Hematopoietic multipotent progenitor cell treated with erythropoietin and hydrocortisone succinate and interleukin-3 and kit ligand, for 15 days (in vitro differentiated cells): ENCODE results near the gene DPYD.

Source experiments
- DNase-seq: peaks from one replicate; pipeline ENCODE4 v3.0.0-alpha.2; 2015; ENCODE audit warnings: low spot score

DPYD gene

DNA sequence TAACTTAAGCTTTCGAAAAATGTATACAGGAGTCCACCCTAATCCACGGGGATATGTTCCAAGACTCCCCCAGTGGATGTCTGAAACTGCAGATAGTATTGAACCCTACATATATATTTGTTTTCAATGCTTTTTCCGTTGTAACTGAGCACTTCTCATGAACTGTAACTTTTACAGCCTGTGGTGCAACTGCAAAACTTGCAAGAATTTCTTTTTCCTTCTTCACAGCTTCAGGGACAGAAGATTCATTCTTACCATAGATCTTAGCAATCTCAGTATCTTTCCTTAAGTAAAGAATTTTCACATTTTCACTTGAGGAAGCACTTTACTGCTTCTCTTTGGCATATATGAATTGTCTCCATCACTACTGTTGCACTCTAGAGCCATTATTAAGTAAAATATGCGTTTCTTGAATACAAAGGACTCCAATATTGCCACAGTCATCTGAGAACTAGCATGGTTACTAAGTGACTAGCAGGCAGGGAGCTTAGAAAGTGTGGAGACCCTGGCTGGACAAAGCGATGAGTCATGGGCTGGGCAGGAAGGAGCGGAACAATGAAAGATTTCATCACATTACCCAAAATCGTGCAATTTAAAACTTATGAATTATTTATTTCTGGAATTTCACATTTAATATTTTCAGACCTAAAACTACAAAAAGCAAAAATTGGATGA lies 14.1 kb downstream of the DPYD start:
- DNase-seq = no peak

DNA sequence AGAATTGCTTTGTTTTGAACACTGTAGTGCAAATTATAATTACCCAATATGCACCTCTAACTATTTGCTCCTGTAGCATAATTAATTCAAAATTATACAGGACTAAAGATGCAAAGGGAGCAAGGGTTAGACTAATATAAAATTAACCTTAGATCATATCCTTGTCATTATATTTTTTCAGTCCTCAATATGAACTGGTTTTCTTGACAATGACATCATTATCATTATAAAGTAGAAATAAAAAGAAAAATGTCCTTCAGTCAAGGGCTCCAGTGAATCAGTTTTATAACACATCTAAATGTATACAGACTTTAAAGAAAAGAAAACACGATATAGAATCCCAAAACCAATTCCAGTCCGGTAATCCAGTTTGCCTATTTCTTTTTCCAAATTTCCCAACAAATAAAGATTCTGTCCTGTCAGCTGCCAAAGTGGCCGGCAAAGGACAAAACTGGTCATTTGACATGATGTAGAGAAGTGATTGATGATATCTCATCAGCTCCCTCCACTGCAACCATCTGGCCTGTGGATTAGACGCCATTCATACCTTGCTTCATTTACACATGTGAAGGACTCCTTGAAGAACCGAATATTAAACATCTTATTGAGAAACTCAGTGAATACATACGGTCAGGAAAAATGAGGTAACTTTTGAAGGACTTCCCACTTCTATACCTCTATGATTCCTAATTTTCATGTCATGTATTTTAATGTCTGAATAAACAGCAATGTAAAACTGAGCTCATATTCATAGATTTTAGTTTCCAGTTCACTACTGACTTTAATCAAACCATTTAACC lies 15.5 kb downstream of the DPYD start:
- DNase-seq = no peak

DNA sequence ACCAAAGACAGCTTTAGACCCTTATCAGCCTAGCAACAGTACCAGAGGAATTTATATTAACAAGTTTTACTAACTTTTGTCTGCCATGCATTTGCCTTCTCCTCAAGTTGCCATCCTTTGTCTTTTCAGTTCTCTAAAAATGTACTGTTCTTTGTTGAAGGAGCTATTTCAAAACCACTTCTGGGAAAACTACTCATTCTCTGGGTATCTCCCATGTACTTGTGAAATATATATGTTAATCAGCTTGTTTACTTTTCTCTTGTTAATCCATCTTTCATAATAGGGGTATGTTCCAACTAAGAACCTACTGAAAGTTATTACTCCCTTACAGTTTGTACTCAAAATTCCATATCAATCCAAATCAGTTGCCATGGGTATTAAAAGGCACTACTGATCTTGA lies 16.3 kb downstream of the DPYD start:
- DNase-seq = no peak

DNA sequence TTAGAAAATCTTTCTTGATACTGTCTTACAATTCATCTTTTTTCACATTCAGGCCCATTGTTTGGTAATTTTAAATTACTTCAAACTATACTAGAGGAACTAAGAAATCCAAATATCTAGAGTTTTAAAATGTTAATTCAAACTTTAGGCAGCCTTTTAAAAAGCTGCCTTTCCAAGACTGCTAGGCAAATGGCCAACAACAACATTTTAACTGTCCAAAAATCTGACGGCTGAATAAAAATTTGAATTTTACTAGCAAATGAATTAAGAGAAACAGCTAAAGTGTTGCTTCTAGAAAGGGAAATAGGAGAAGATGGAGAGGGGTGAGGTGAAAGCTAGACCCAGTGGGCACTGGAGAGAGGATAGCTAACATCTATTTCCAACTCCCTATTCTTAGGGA lies 17.2 kb downstream of the DPYD start:
- DNase-seq = no peak

DNA sequence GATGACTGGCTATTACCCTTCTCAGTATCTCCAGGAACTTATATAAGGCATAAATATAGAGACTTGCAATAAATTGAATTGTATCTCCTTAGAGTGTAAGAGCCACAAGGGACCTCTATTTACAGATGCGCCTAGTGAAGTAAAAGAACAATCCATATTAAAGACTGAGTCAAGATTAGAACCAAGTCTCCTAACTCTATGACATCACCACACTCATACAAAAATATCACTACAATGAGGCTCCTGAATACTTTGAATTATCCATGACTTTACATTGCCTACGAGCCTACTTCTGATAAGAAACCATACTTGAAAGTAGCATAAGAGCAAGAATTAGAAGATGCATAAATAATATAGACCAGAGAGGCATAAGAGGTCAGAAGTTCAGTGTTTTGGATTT lies 18.8 kb downstream of the DPYD start:
- no peak for DNase-seq

DNA sequence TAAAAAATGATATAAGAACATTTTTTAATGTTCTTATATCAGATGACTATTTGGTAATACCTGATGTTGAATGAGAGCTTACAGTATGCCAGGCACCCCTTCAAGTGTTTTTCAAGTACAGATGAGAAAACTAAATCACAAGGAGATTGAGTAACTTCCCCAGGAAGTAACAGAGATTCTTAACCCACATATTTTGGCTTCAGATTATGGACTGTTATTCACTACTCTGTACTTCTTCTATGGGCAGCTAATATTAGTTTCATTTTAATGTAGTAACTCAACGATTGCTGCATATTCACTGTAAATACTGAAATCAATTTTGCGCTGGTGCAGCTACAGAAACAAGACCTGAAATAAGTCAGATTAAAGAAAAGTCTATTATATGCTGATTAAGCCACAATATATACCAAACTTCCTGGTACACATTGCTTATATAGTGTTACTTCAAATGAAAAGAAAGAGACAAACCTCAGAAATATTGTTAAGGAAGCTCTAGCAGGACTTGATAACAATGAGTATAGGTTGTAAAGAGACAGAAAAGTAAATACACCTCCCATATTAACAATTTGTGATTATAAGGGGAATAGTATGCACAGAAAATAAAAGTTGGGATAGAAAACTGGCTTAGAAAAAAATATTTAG lies 19.7 kb downstream of the DPYD start:
- no peak for DNase-seq

DNA sequence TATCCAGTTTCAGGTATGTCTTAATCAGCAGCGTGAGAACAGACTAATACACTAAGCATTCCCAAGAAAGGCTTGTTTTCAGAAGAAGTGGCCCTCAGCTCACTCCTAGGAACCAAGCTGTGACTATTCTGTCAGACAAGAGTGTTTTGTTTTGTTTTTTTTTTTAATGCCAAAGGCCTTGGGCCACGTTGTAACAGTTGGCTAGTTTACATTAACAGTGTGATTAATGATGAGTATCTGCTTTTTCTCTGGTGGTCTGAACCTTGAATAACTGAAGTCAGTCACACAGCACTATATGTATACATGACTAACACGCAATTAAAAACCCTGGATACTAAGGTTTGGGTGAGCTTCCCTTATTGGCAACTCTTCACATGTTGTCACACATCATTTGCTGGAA lies 21.9 kb downstream of the DPYD start:
- DNase-seq = no peak

DNA sequence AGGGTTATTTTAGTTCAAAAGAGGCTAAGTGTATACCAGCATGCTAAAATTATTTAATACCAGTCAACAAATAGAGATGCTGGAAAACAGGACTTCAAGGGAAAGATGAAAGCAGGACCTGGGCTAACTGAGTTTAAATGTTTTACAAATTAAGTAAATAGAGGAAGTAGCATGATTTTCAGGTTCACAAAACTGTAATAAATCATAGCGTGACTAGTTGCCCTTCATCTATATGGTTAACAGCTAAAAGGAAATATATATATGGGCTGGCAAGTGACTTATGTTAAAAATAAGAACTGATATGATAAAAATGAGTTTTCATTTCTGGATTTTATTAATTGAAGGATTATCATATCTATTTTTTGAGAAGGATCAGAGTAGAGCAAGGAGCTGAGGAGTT lies 25.6 kb downstream of the DPYD start:
- DNase-seq = no peak

DNA sequence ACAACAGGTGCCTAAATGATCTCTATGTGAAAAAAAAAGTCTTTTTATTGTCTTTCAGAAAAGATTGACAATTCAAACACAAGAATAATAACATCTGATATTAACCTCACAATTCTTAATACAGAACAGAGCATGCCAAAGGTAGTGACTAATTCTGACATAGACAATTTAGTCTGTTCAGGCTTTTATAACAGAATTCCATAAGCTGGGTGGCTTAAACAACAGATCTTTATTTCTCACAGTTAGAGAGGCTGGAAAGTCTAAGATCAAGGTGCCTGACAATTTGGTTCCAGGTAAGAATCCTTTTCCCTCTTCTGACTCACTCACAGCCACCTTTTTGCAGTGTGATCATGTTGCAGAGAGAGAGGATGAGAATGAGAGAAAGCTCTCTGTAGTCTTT lies 27.0 kb downstream of the DPYD start:
- DNase-seq = no peak

DNA sequence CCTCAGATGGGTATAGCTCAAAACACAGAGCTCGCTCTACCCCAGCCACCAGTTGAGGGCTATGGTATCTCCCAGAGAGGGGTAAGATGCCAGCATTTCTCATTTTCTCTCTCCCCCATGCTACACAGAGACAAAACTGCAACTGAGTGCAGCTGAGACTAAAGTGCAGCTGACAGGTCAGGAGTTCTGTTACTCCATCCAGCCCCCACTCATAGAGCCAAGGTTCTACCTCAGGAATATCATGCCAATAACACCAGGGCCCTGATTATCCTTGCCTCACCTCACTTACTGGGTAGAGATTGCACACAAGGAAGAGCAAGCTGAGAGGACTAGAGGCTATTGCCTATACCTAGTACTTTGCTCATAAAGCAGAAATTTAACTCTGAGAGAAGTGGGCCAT lies 34.6 kb downstream of the DPYD start:
- no peak for DNase-seq

DNA sequence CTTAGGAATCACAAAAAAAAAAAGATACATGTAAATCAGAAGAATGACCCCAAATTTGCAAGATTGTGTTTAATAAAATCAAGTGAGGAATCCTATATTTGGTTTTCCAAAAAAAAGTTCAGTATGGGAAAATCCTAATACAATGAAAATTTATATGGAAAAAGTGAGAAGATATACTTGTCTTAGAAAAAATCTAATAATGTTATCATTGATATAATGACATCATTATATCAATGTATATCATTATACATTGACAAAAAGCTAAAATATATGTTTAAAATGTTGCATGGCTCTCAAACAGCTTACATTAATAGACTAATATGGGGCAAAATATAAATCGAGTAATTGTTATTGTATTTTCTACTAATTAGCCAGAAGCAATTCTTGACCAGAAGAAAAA lies 37.0 kb downstream of the DPYD start:
- DNase-seq = no peak

DNA sequence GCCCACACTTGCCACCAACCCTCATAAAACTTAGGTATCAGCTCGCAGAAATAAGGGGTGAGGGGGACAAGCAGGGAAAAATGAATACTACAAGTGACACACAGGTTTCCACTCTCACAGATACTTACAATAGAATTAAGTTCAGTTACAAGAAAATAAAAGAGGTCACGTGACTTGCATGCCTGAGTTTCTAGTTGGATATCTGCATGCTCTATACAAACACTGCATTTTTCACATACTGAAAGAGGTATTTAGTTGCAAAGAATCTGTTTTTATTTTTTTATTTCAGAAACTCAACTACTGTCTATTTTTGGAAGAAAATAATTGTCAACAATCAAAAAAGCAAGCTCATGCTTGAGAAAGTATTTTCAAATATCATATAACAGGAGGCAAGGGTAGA lies 43.5 kb downstream of the DPYD start:
- DNase-seq = no peak

DNA sequence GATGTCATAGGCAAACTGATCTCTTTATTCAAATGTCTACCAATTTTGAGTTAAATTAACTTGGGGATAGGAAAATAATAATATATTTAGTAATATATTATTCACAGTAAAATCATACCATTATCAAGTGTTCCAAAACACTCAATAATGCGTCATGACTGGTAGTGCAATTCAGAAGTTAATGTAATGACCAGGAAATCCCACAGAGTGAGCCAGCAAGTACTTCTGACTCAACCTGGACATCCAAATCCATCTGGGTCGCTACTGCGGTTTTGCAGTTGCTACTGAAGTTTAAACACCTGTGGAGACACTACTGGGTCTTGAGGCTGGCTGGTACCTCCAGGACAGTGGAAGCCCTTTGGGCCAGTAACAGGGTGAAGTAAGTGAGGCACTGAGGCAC lies 44.8 kb downstream of the DPYD start:
- no peak for DNase-seq

DNA sequence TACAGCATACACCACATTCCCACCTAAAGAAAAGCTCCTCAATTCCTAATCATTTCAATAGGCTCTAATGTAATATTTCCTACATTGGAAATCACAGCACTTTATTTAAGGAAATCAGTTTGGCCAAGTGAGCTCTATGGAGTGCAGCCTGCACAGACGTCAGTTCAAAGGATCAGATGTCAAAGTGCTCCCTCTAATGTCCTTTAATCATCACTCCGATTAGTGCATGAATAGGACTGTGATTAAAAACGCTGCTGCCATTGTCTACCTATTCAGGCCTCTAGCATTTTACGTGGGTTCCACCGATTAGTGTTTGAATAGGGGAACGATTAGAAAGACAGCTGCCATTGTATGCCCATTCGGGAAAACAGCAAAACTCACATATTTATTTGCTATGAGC lies 50.2 kb downstream of the DPYD start:
- DNase-seq = no peak

DNA sequence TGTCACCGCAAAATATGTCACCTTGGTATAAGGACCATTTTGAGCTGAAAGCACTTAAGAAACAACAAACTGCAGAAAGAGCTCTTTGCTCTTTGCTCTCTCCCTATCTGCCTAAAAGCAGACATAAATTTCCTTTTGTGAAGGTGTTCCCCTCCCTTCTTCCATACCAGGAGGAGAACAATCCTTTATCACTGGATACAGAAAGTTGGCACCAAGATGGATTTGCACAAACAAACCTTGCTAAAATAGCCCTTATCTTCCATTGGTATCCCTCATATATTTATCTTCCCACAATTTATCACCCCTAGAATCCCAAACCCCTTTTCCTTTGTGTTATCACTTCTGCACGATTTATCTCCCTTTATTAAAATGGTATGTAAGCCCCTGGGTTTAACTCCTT lies 51.4 kb downstream of the DPYD start:
- DNase-seq = no peak

DNA sequence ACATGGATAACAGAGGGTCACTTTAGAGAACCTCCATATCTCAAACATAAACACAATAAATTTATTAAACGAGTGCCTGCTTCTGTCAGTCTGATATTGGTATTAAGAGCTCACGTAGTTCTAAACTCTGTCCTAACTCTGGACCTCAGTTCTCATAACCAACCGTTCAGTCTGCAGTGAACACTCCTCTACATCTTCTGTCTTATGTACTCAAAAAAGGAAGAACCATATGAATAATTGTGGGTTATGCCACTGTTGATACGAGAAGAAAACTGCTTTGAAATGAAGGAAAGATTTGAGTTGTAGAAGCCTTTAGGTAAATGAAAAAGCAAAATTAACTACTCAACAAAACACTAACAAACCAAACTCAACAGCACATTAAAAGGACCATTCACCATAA lies 53.7 kb downstream of the DPYD start:
- DNase-seq = no peak

DNA sequence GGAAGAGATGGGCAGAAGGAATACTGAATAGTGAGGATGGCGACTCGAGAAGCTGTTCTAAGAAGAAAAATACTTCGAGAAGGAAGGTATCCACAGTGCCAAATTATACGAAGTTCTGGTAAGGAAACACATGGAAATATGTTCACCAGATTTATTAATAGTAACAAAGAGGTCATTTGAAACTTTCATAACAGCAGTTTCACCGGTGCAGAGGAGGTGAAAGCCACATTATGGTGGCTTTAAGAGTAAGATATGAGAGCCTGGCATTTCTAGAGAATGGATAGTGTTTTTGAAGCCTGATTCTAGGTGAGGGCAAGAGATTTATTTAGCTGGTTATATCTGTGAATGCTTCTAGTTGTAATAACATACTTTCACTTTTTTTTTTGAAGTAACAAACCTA lies 56.2 kb downstream of the DPYD start:
- no peak for DNase-seq

DNA sequence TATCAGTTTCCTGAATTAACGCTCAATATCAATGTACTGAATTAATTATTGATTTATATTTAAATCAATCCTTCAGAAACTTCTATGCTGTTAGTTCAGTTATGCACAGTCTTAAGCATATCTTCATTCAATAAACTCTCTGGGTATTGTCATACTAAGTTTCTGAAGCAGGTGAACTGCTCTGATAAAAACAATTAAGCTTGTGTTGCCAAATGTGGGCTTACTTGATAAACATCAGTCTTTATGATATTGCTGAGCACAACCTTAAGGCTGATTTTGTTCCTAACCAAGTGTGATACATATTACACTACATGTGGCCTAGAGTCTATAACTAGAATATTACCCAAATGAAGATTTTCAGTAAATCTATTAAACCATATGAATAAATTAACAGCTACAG lies 67.6 kb downstream of the DPYD start:
- no peak for DNase-seq

DNA sequence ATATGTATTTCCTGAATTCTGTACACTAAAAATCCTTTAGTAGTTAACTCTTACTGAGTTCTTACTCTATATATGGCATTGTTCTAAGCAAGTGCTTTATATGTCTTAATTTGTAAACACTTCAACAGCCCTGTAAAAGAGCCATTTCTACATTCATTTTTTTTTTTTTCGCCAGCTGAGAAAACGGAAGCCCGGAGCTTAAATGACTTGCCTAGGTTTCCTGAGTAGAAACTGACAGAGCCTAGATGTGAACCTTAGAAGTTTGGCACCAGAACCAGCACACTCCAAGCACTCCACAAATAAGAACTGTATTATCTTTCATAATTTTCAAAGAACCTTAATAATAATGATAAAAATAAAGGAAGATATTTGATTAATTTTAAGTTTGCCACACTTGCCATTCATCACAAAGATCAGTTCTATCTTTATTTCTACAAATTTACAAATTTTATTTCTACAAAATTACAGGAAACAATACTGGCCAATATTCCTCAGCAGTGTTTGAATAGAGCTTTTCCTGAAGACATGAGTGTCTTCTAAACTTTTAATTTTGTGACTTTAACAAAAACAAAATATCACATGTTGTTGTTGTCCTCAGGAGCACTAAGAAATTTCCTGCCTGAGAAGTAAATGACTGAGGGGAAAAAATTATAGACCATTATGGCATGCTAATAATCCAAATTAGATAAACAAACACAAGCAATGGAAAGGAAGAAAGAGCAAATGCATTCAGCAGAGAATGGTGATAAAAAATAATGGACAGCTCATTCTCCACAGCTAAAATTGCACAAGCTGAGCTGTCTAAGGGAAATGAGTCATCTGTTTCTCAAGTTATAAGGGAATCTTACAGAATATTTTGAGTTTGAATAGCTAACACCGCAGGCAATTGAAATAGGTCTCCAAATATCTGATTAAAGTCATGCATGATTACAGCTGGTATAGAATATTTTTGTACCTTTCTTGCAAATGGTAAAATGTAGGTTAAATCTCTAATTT lies 71.2 kb downstream of the DPYD start:
- DNase-seq = no peak

DNA sequence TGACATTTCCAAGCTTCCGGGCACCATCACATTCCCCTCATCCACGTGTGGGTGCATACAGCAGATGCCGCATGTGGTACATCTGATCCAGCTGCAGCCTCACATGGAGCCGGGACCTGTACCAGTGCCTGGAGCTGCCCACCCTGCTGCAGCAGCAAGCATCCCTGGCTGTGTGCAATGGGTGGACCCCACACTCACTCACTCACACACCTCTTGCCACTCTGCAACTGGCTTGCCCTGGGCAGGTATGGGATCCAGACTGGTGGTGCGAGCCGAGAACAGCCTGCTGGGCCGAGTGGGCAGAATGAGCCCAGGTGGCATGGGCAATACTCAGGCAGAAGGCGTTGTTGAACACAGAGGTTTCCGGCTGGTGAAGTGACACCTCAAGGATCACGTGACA lies 75.0 kb downstream of the DPYD start:
- DNase-seq = no peak

DNA sequence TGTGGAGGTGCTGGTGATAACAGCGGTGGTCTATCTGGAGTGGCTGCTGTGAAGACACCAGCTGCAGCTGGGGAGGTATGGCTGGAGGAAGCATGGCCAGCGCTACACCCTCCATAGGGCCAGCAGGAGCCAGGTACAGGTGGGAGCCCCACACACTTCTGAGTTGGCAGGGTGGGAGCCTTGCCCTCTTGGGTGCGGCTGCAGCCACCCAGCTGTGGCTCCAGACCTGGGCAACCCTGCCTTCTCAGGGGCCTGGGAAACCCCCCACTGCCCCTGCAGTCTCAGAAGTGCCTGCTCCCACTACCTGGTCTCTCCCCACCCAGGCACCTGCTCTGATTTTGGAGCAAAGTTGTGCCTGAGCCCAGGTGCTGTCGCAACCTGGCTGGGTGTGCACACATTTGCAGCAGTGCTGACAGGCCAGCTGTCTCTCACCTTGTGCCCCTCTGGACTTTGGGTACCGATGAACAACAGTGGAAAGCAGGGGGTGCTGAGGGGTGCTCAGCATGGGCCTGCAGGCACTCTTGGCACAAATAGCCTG lies 76.2 kb downstream of the DPYD start:
- no peak for DNase-seq

DNA sequence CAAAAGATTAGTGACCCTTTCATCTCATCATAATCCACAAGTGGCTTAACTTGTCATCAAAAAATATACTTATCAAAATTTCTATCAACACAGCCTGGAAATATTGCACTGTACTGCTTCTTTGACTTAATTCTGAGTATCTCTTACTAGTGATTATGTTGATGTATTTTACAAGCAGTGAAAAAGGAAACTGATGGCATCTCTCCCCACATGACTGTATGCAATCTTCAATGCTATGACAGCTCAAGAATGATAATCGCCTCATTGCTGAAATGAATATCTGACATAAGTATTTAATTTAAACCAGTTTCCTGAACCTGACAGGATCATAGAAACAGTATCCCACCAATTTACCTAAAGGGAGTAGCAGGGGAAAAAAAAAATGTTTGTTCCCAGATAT lies 79.5 kb downstream of the DPYD start:
- DNase-seq = no peak
